A673 (cell line): ENCODE measurements around the gene RASSF3.

Experiments used
- EZH2 ChIP-seq: fragments of 200-600 bp; sonication (generic); IDR thresholded peaks from 2 replicates; pipeline ENCODE4 v1.6.1; 2017; ENCODE audit warnings: borderline replicate concordance, low read depth, mild to moderate bottlenecking, mixed read lengths, antibody characterized with exemption, low read length; ENCODE audit not compliant: poor library complexity, severe bottlenecking
- TF ChIP-seq, protein P1 (sequence below): fragments of 300-800, 200-600 bp; sonication (generic); conservative IDR thresholded peaks from 2 replicates; pipeline ENCODE4 v1.5.1; 2017; ENCODE audit warnings: low read depth, mild to moderate bottlenecking, antibody characterized with exemption, low read length, moderate library complexity, mixed read lengths

DNA sequence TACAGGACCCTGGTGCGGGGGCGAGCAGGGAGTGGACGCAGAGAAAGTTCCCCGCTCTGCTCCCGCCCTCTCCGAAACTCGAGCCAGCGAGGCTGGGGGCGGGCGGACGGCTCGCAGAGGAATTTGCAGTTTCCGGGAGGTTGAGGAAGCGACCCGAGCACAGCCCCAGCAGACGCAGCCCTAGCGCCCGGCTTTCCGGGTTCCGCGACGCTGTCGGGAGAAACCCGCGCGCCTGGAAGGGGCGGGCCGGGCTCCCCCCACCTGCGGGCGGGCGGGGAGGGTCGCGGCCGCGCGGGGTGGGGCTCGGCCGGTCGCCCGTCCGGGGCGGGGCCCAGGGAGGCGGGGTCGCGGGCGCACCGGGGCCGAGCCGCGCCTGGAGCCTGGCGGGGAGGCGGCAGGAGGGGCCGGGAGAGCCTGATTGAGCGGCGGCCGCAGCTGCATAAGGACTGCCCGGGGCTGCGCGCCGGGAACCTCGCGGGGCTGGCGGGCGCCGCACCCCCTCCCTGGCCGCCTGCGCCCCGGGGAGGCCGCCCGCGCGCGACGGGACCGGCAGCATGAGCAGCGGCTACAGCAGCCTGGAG, at the start of gene RASSF3:
- TF ChIP-seq, protein P1, sequence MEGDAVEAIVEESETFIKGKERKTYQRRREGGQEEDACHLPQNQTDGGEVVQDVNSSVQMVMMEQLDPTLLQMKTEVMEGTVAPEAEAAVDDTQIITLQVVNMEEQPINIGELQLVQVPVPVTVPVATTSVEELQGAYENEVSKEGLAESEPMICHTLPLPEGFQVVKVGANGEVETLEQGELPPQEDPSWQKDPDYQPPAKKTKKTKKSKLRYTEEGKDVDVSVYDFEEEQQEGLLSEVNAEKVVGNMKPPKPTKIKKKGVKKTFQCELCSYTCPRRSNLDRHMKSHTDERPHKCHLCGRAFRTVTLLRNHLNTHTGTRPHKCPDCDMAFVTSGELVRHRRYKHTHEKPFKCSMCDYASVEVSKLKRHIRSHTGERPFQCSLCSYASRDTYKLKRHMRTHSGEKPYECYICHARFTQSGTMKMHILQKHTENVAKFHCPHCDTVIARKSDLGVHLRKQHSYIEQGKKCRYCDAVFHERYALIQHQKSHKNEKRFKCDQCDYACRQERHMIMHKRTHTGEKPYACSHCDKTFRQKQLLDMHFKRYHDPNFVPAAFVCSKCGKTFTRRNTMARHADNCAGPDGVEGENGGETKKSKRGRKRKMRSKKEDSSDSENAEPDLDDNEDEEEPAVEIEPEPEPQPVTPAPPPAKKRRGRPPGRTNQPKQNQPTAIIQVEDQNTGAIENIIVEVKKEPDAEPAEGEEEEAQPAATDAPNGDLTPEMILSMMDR, result no peak
- no peak for TF ChIP-seq EZH2
